Adrenal gland (tissue), 12 donors: Measurements from ENCODE around the gene RER1. TPM values are rescaled to one million over a fixed set of nuclear protein-coding genes. Genes with fewer than 3 reads are reported as not detected.

Source experiments
- DNase-seq, 7 donors: peaks; one replicate each; pipeline ENCODE4 v3.0.0-alpha.2; 2019 to 2020
- H3K27ac ChIP-seq, 5 donors: fragments of 200-600 bp; sonication (generic) in 4 of 5; 1 replicate in 3 of 5; 2 replicates in 2 of 5; pipeline versions ENCODE4 v1.5.1 to v1.8.0; 2016 to 2020; ENCODE audit warnings: mild to moderate bottlenecking in 1 of 5
- H3K27me3 ChIP-seq: fragments of 200-600 bp; 2 replicates; pipeline ENCODE4 v1.8.0; 2021
- H3K36me3 ChIP-seq, 2 donors: fragments of 200-600 bp; replicated peaks in 1 of 2; 1 replicate in 1 of 2; 2 replicates in 1 of 2; pipeline versions ENCODE4 v1.5.1 to v1.8.0; 2018 to 2022
- H3K4me1 ChIP-seq, 2 donors: fragments of 200-600 bp; replicated peaks in 1 of 2; 1 replicate in 1 of 2; 2 replicates in 1 of 2; pipeline versions ENCODE4 v1.5.1 to v1.8.0; 2018 to 2021
- H3K4me3 ChIP-seq, 4 donors: fragments of 200-600 bp; sonication (generic) in 3 of 4; one replicate each; pipeline ENCODE4 v1.5.1; 2016 to 2018
- H3K9me3 ChIP-seq, 3 donors: fragments of 200-600 bp; sonication (generic) in 1 of 3; replicated peaks in 1 of 3; 1 replicate in 2 of 3; 2 replicates in 1 of 3; pipeline versions ENCODE4 v1.5.1 to v1.8.0; 2016 to 2021
- POLR2A ChIP-seq, 2 donors: fragments of 450-650 bp; IDR thresholded peaks; one replicate each; pipeline ENCODE4 v1.6.1; 2017; ENCODE audit warnings: antibody characterized with exemption in 2 of 2, mild to moderate bottlenecking in 2 of 2, moderate library complexity in 1 of 2
- WGBS, 4 donors: extraction: QIAGEN DNeasy Blood & Tissue Kit in 2 of 4; methylation state at CpG; one replicate each; pipeline versions ENCODE4 v1.1.5 to v1.1.7; 2013 to 2017; 5-methylcytosine and 5-hydroxymethylcytosine counted together
- intact Hi-C, 2 donors: fragments of 100-400 bp; cut with DNase I; formaldehyde crosslinking; loops; one replicate each; pipeline versions ENCODE4 v1.14.1 to v1.15.0; 2022 to 2023
- polyA plus RNA-seq, 3 donors: library from polyadenylated mRNA; stranded (reverse); fragments of 200-250 nt in 2 of 3; fragments of 350-450 nt in 1 of 3; fragmentation: Illumina TruSeq in 1 of 3; extraction: RNeasy Lipid Tissue Mini Kit (QIAGEN cat#74804) in 1 of 3; gene quantifications; one replicate each; pipeline ENCODE4 v1.2.3, GENCODE V29; 2013 to 2014
- total RNA-seq, 9 donors: library from RNA; depleted of rRNA in 4 of 9; stranded (reverse); fragments of >200 nt in 4 of 9; fragments of 120-200 nt in 1 of 9; fragmentation: NEBNext Ultra II Directional in 1 of 9; extraction: Animal tissue kit (Norgen Biotek cat#: 25700) in 1 of 9; gene quantifications; one replicate each; pipeline versions ENCODE4 v1.1.0 to v1.2.4, GENCODE V29; 2013 to 2023
- TF ChIP-seq, protein P1 (sequence below), 6 experiments: fragments of 450-650 bp in 4 of 6; fragments of 200-600 bp in 2 of 6; sonication (generic) in 1 of 6; IDR thresholded peaks; 1 replicate in 5 of 6; 2 replicates in 1 of 6; pipeline versions ENCODE4 v1.5.1 to v1.8.0; 2016 to 2021; ENCODE audit warnings: antibody characterized with exemption in 6 of 6, mild to moderate bottlenecking in 2 of 6, moderate library complexity in 1 of 6
- donor health status: healthy with polysubstance abuse.
- donor health status: Bipolar disorder and iron deficiency.
- donor health status: DM: yes; HTN: yes; CAD: no.
- donor health status: DM: no; HTN: no; CAD: no.
- donor health status: DM: no; HTN: no; CAD: no.
- donor health status: DM: yes; HTN: yes; CAD: no.

RER1 gene
- total and polyA plus RNA-seq, 12 donors = 106 to 345 (median 167) TPM

DNA sequence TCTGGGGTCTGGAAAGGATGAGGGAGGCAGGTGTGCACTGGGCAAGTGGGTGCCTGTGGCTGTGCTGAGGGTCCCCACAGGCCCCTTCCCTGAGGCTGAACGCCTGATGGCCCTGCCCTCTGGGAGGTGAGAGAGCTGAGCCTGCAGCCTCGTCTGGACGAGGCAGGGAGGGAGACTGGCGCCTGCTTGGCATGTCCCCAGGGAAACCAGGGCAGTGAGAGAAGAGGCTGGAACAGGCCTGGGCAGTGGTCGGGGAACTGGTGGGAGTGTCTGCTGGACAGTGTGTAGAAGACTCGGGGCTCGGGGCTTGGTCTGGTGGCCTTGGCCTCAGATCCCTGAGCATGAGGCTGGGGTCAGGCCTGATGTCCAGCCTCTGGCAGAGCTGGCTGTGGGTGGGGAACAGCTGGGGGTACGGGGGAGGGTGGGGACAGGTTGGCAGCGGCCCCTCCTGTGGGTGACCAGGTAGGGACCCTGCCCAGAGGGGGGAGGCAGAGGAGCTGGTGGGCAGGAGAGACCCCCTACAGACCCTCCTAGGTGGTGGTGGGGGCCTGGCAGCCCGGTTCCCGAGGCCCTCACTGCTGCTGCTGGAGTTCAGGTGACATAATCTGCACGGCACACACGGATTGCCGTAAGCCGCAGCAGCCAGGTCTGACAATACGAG, 53.7 kb downstream of the RER1 start:
- no peaks in the 10 kb centered on the region for H3K4me1 ChIP-seq
- no peaks in the 10 kb centered on the region for H3K36me3 ChIP-seq
- no peak overlapping the region for H3K27ac ChIP-seq
- H3K9me3 ChIP-seq = no peaks in the 10 kb centered on the region
- TF ChIP-seq, protein P1, sequence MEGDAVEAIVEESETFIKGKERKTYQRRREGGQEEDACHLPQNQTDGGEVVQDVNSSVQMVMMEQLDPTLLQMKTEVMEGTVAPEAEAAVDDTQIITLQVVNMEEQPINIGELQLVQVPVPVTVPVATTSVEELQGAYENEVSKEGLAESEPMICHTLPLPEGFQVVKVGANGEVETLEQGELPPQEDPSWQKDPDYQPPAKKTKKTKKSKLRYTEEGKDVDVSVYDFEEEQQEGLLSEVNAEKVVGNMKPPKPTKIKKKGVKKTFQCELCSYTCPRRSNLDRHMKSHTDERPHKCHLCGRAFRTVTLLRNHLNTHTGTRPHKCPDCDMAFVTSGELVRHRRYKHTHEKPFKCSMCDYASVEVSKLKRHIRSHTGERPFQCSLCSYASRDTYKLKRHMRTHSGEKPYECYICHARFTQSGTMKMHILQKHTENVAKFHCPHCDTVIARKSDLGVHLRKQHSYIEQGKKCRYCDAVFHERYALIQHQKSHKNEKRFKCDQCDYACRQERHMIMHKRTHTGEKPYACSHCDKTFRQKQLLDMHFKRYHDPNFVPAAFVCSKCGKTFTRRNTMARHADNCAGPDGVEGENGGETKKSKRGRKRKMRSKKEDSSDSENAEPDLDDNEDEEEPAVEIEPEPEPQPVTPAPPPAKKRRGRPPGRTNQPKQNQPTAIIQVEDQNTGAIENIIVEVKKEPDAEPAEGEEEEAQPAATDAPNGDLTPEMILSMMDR (IDR thresholded peaks at IDR 0.05) = no peak
- no peak for TF ChIP-seq POLR2A (IDR thresholded peaks at IDR 0.05)
- H3K27me3 ChIP-seq = peaks cover 37% of the 10 kb centered on the region
- DNase-seq = no peak
- WGBS, 4 donors = 53 to 63% (median 60%) methylated on average over 12 to 16 of the region's 16 CpGs
- no peak overlapping the region for H3K4me3 ChIP-seq
- intact Hi-C loops = no loop called here

DNA sequence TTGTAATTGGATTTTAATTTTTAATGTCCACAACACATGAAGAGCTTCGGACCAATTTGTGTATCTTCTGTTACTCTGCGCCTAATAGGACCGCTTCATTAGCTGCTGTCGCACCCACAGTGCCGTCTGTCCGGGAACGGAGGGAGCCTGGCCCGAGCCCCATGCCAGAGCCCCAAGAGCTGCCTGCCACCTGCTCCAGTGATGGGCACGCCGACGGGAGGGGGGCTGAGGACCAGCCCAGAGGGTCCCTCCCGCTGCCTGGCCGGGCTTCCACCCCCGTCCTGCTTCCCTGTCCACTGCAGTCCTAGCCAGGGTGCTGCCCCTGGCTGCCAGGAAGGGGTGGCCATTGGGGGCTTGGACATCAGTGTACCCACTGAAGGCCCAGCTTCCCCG, 54.2 kb downstream of the RER1 start:
- intact Hi-C loops = no loop called here
- WGBS, 4 donors = 61 to 83% (median 64%) methylated on average over 8 to 15 of the region's 15 CpGs; no CpG with 5 or more reads in 1 of the 4 donors
- no peak for DNase-seq
- H3K27ac ChIP-seq = no peak overlapping the region
- no peaks in the 10 kb centered on the region for H3K9me3 ChIP-seq
- H3K4me1 ChIP-seq = no peaks in the 10 kb centered on the region
- TF ChIP-seq POLR2A (IDR thresholded peaks at IDR 0.05) = no peak
- TF ChIP-seq, protein P1 (IDR thresholded peaks at IDR 0.05) = no peak
- H3K36me3 ChIP-seq = no peaks in the 10 kb centered on the region
- peaks cover 37% of the 10 kb centered on the region for H3K27me3 ChIP-seq
- H3K4me3 ChIP-seq = no peak overlapping the region

DNA sequence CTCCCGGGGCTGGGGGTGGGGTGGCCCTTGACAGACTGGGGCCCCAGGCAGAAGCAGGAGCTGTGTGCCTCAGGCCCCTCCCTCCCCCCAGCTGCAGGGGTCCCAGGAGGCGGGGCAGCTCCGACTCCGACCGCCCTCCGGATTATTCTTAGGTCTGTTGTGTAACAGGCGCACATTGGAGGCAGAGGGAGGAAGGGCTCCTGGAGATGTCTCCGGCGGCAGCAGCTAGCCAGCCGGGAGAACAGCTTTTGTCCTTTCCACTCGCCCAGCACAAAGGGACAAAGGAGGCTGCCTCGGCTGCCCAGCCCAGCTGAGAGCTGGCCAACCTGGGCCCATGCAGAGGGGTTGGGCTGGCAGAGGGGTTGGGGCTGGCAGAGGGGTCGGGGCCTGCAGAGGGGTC, 54.8 kb downstream of the RER1 start:
- Histone ChIP-seq H3K36me3 (no peaks in the 10 kb centered on the region), H3K27me3 (peaks cover 37% of the 10 kb centered on the region), H3K4me3 (no peak overlapping the region), H3K9me3 (no peaks in the 10 kb centered on the region), H3K27ac (no peak overlapping the region), H3K4me1 (no peaks in the 10 kb centered on the region)
- DNase-seq = no peak
- no peak for TF ChIP-seq POLR2A (IDR thresholded peaks at IDR 0.05)
- TF ChIP-seq, protein P1 (IDR thresholded peaks at IDR 0.05) = no peak
- WGBS, 4 donors = 20 to 40% (median 26%) methylated on average over 1 to 13 of the region's 13 CpGs
- intact Hi-C loops = no loop called here

DNA sequence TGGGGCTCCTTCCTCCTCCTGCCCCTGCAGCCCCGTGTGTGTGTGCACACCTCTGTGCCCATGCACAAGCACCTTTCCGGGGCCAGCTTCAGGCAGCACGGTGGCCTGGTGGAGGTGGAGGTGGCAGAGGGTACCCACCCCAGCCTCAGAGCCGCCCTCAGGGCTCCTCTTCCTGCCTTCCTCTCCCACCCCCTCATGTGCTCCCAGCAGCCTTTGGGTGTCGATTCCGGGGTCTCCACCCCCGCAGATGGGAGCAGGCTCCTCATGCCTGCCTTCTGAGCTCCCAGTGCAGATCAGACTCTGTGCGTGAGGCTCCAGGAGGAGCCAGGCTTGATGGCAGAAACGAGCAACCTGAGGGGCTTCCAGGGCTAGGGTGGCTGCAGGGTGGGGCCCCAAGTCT, 55.2 kb downstream of the RER1 start:
- no peak for TF ChIP-seq POLR2A (IDR thresholded peaks at IDR 0.05)
- TF ChIP-seq, protein P1 (IDR thresholded peaks at IDR 0.05) = no peak
- H3K27ac ChIP-seq = no peak overlapping the region
- H3K27me3 ChIP-seq = peaks cover 33% of the 10 kb centered on the region
- no peaks in the 10 kb centered on the region for H3K9me3 ChIP-seq
- H3K4me1 ChIP-seq = no peaks in the 10 kb centered on the region
- intact Hi-C loops = no loop called here
- no peak for DNase-seq
- no peak overlapping the region for H3K4me3 ChIP-seq
- no peaks in the 10 kb centered on the region for H3K36me3 ChIP-seq
- 38 to 59% (median 46%) methylated on average over 4 to 9 of the region's 9 CpGs for WGBS, 4 donors
